ENCODE results near the gene KRT222.

KRT222 gene

GRCh38 chr17:40680998-40681397, 16.0 kb upstream of the KRT222 start:
- no peak for TF ChIP-seq CTCF (IDR thresholded peaks at IDR 0.05; ENCODE audit: insufficient read depth, low read depth, low read length, missing control alignments)
- H3K4me3 ChIP-seq (ENCODE audit: low read depth, low read length): no peak overlapping the region
- DNase-seq (ENCODE audit: low read depth): no peak

- DNase-seq (ENCODE audit: low read depth): no peak
- TF ChIP-seq CTCF (IDR thresholded peaks at IDR 0.05; ENCODE audit: insufficient read depth, low read depth, low read length, missing control alignments): no peak
- H3K4me3 ChIP-seq (ENCODE audit: low read depth, low read length): no peak overlapping the region
These were observed 14.5 kb upstream of the KRT222 start for GRCh38 chr17:40679523-40679907.

GRCh38 chr17:40678902-40679522, 14.0 kb upstream of the KRT222 start:
- no peak for TF ChIP-seq CTCF (IDR thresholded peaks at IDR 0.05; ENCODE audit: insufficient read depth, low read depth, low read length, missing control alignments)
- no peak overlapping the region for H3K4me3 ChIP-seq (ENCODE audit: low read depth, low read length)
- DNase-seq (ENCODE audit: low read depth): no peak

- no peak for TF ChIP-seq CTCF (IDR thresholded peaks at IDR 0.05; ENCODE audit: insufficient read depth, low read depth, low read length, missing control alignments)
- DNase-seq (ENCODE audit: low read depth): no peak
These were observed 10.9 kb upstream of the KRT222 start for GRCh38 chr17:40675905-40676304.

GRCh38 chr17:40672654-40673053, 7.7 kb upstream of the KRT222 start:
- TF ChIP-seq CTCF (IDR thresholded peaks at IDR 0.05; ENCODE audit: insufficient read depth, low read depth, low read length, missing control alignments): no peak
- no peak overlapping the region for H3K4me3 ChIP-seq (ENCODE audit: low read depth, low read length)
- no peak for DNase-seq (ENCODE audit: low read depth)

More at GRCh38 chr17:40675905-40676304, 10.9 kb upstream of the KRT222 start:
- H3K4me3 ChIP-seq (ENCODE audit: low read depth, low read length): no peak overlapping the region

- no peak overlapping the region for H3K4me3 ChIP-seq (ENCODE audit: low read depth, low read length)
- DNase-seq (ENCODE audit: low read depth): no peak
- no peak for TF ChIP-seq CTCF (IDR thresholded peaks at IDR 0.05; ENCODE audit: insufficient read depth, low read depth, low read length, missing control alignments)
These were observed 6.3 kb upstream of the KRT222 start for GRCh38 chr17:40671282-40671681.

GRCh38 chr17:40666331-40666730, 1.4 kb upstream of the KRT222 start:
- no peak for DNase-seq (ENCODE audit: low read depth)
- no peak for TF ChIP-seq CTCF (IDR thresholded peaks at IDR 0.05; ENCODE audit: insufficient read depth, low read depth, low read length, missing control alignments)
- H3K4me3 ChIP-seq (ENCODE audit: low read depth, low read length): no peak overlapping the region

All from GM12865 (cell line).